Gastroesophageal sphincter (tissue), 4 donors: ENCODE results near the gene GABARAPL2. TPM values are rescaled to one million over a fixed set of nuclear protein-coding genes. Genes with fewer than 3 reads are reported as not detected.
A peak's percentile ranks its signal among the peaks of the same experiment; 100 is the strongest.
"Not testable (repeated sequence)": the region's sequence is repeated elsewhere in the genome, so short reads cannot be mapped to it uniquely, and the experiment has no call there.

Experiments used
- ATAC-seq: fragments of 150-250 bp; one replicate; pipeline ENCODE4 v1.9.1; 2016; ENCODE audit warnings: mild to moderate bottlenecking, moderate library complexity
- H3K27ac ChIP-seq, 4 donors: fragments of 200-600 bp; sonication (generic) in 3 of 4; 1 replicate in 3 of 4; 2 replicates in 1 of 4; pipeline ENCODE4 v1.5.1; 2016 to 2019
- H3K27me3 ChIP-seq: fragments of 200-600 bp; sonication (generic); one replicate; pipeline ENCODE4 v1.5.1; 2019
- H3K36me3 ChIP-seq, 2 donors: fragments of 200-600 bp; sonication (generic); one replicate each; pipeline ENCODE4 v1.5.1; 2019; ENCODE audit warnings: control low read depth in 1 of 2
- H3K4me1 ChIP-seq, 3 donors: fragments of 200-600 bp; sonication (generic); 1 replicate in 2 of 3; 2 replicates in 1 of 3; pipeline ENCODE4 v1.5.1; 2016 to 2019; ENCODE audit warnings: control low read depth in 2 of 3
- H3K4me3 ChIP-seq, 2 donors: fragments of 200-600 bp; sonication (generic); one replicate each; pipeline ENCODE4 v1.5.1; 2019; ENCODE audit warnings: mild to moderate bottlenecking in 1 of 2, moderate library complexity in 1 of 2
- H3K9me3 ChIP-seq, 3 donors: fragments of 200-600 bp; sonication (generic); one replicate each; pipeline ENCODE4 v1.5.1; 2017 to 2019; ENCODE audit warnings: control low read depth in 2 of 3
- EP300 ChIP-seq: sonication (generic); formaldehyde crosslinking; IDR thresholded peaks from one replicate; pipeline ENCODE4 v1.6.1; 2017; ENCODE audit warnings: antibody characterized with exemption, mild to moderate bottlenecking
- POLR2A ChIP-seq, 2 donors: fragments of 450-650 bp; IDR thresholded peaks; one replicate each; pipeline ENCODE4 v1.6.1; 2017; ENCODE audit warnings: antibody characterized with exemption in 2 of 2, mild to moderate bottlenecking in 2 of 2, moderate library complexity in 1 of 2
- POLR2AphosphoS5 ChIP-seq: sonication (generic); formaldehyde crosslinking; IDR thresholded peaks from one replicate; pipeline ENCODE4 v1.6.1; 2017; ENCODE audit warnings: antibody characterized with exemption
- WGBS, 2 donors: methylation state at CpG; one replicate each; pipeline ENCODE4 v1.1.5; 2018; ENCODE audit warnings: low coverage in 1 of 2; 5-methylcytosine and 5-hydroxymethylcytosine counted together
- total RNA-seq, 4 donors: library from RNA; depleted of rRNA; stranded (reverse); fragments of >200 nt; gene quantifications; one replicate each; pipeline ENCODE4 v1.1.0, GENCODE V29; 2016
- TF ChIP-seq, protein P1 (sequence below), 4 experiments: fragments of 200-600 bp in 2 of 4; fragments of 450-650 bp in 2 of 4; sonication (generic) in 1 of 4; IDR thresholded peaks; one replicate each; pipeline ENCODE4 v1.5.1; 2017 to 2019; ENCODE audit warnings: antibody characterized with exemption in 4 of 4, mild to moderate bottlenecking in 2 of 4, moderate library complexity in 2 of 4

The GABARAPL2 gene
- total RNA-seq, 4 donors from 2014 or later, result 87.4 to 118 (median 92.0) TPM

DNA sequence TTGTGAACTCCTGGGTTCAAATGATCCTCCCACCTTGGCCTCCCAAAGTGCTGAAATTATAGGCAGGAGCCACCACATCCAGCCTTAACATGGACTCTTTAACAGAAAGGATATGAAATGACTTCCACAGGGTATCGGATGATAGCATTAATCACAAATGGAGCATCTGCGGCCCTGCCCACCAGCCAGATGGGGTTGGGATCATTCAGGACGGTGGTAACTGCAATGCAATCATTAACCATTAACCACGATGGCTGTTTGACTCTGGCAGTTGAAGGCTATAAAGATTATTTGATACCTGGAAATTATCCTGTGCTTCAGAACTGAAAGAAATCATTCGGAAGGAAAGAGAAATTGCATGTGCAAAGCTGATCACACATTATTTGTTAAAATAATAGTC lies 24.9 kb upstream of the GABARAPL2 start:
- Histone ChIP-seq H3K27me3 (no peaks in the 10 kb centered on the region), H3K4me3 (no peak overlapping the region), H3K9me3 (no peaks in the 10 kb centered on the region), H3K27ac (no peak overlapping the region), H3K4me1 (no peaks in the 10 kb centered on the region), H3K36me3 (peaks cover 0 to 41% of the 10 kb centered on the region in 2 donors)
- no peak for ATAC-seq
- 63 to 86% methylated on average over 3 to 5 of the region's 5 CpGs for WGBS, 2 donors
- TF ChIP-seq, protein P1, sequence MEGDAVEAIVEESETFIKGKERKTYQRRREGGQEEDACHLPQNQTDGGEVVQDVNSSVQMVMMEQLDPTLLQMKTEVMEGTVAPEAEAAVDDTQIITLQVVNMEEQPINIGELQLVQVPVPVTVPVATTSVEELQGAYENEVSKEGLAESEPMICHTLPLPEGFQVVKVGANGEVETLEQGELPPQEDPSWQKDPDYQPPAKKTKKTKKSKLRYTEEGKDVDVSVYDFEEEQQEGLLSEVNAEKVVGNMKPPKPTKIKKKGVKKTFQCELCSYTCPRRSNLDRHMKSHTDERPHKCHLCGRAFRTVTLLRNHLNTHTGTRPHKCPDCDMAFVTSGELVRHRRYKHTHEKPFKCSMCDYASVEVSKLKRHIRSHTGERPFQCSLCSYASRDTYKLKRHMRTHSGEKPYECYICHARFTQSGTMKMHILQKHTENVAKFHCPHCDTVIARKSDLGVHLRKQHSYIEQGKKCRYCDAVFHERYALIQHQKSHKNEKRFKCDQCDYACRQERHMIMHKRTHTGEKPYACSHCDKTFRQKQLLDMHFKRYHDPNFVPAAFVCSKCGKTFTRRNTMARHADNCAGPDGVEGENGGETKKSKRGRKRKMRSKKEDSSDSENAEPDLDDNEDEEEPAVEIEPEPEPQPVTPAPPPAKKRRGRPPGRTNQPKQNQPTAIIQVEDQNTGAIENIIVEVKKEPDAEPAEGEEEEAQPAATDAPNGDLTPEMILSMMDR (IDR thresholded peaks at IDR 0.05), result no peak
- TF ChIP-seq POLR2AphosphoS5 (no peak), POLR2A (IDR thresholded peaks at IDR 0.05) (no peak)

DNA sequence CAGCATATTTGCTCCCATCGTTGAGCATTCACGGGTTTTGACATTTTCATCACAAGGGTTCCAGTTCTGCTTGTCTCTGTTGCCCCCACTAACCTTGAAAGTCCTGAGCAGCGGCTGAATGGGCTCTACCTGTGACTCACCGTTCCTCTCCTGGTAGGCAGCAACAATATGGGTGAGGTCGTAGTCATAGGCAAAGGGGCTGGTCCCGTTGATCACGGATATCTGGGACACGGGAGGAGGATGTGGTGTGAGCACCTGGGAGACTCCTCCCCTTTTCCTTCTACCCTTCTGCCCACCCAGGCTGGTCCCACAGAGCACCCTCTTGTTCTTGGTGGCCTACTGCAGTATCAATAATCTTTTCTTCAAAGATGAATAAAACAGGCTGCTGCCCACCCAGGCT lies 23.7 kb upstream of the GABARAPL2 start:
- not testable (repeated sequence) for H3K27ac ChIP-seq, H3K4me3 ChIP-seq, ATAC-seq, H3K27me3 ChIP-seq, H3K4me1 ChIP-seq, H3K9me3 ChIP-seq
- WGBS, 2 donors, result 85 to 86% methylated on average over 2 to 4 of the region's 8 CpGs
- H3K36me3 ChIP-seq, result peaks cover 0 to 41% of the 10 kb centered on the region in 2 donors

DNA sequence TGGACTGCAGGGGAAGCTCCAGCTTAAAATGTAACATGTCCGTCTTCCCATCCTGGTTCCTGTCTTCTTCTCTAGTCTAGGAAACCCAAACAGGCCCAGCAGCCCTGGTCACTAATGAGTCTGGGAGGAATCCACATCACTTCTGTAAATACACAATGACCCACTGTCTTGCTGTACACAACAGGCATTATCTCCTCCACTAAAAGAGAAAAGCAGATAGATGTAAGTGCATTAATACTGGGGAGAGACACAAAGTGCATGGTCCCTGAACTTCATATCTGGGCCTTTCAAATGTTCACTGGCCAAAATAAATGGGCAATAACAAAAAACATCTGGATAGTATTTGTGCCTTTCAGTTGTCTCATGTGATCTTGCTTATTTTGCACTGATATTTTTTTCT lies 20.3 kb upstream of the GABARAPL2 start:
- WGBS, 2 donors, result no CpG with 5 or more reads among the region's 1 CpG
- not testable (repeated sequence) for H3K9me3 ChIP-seq, ATAC-seq, H3K27me3 ChIP-seq, H3K4me1 ChIP-seq, H3K27ac ChIP-seq, H3K4me3 ChIP-seq
- peaks cover 0 to 32% of the 10 kb centered on the region in 2 donors for H3K36me3 ChIP-seq

DNA sequence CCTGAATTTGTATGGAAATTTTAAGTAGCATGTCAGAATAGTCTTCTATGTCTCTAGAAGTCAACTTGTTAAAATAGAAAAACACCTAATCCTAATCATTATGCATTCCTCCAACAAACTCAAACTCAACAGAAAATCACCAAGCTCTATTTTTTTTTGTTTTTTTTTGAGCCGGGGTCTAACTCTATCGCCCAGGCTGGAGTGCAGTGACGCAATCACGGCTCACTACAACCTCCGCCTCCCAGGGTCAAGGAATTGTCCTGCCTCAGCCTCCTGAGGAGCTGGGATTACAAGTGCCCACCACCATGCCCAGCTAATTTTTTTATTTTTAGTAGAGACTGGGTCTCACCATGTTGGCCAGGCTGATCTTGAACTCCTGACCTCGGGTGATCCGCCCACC lies 19.9 kb upstream of the GABARAPL2 start:
- Histone ChIP-seq H3K4me3 (no peak overlapping the region), H3K4me1 (no peaks in the 10 kb centered on the region), H3K9me3 (no peaks in the 10 kb centered on the region), H3K36me3 (peaks cover 0 to 32% of the 10 kb centered on the region in 2 donors), H3K27ac (no peak overlapping the region), H3K27me3 (no peaks in the 10 kb centered on the region)
- 89 to 94% methylated on average over 5 to 7 of the region's 7 CpGs for WGBS, 2 donors
- no peak for ATAC-seq
- no peak for TF ChIP-seq POLR2A (IDR thresholded peaks at IDR 0.05)
- TF ChIP-seq, protein P1 (IDR thresholded peaks at IDR 0.05), result no peak
- TF ChIP-seq EP300, result no peak
- TF ChIP-seq POLR2AphosphoS5, result no peak

DNA sequence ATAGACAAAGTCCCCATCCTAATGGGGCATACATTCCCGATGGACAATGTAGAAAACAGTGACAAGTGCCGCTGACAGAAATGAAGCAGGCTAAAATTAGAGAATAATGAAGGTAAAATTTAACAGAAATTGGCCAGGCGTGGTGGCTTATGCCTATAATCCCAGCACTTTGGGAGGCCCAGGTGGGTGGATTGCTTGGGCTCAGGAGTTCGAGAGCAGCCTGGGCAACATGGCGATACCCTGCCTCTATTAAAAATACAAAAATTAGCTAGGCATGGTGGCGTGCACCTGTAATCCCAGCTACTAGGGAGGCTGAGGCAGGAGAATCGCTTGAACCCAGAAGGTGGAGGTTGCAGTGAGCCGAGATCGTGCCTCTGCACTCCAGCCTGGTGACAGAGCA lies 17.7 kb upstream of the GABARAPL2 start:
- WGBS, 2 donors, result 87 to 100% methylated on average over 7 to 9 of the region's 9 CpGs
- H3K4me1 ChIP-seq, H3K27ac ChIP-seq, ATAC-seq, H3K27me3 ChIP-seq, H3K4me3 ChIP-seq, H3K9me3 ChIP-seq: not testable (repeated sequence)
- peaks cover 0 to 12% of the 10 kb centered on the region in 2 donors for H3K36me3 ChIP-seq

DNA sequence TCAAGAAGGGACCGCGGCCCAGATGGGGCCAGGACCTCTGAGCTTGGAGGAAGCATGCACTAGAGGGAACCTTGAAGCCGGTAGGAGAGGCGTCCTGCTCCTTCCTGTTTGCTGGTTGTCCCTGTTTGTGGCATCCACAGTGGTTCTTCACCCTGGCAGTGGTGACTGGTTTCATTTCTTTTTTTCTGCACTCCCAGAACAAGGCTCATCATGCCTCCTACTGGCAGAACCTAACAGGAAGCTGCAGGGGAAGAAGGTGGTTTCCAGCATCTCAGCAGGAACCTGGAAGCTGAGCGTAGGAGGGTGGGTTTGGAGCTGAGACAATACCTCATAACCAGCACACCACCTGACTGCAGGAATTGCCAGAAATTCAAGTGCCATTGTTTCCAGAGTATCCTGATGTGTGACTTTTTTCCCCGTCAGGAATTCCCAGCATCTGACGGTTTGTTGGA lies 15.9 kb upstream of the GABARAPL2 start:
- peak; percentile 63 for ATAC-seq
- Histone ChIP-seq H3K27me3 (no peaks in the 10 kb centered on the region), H3K9me3 (no peaks in the 10 kb centered on the region), H3K4me1 (peaks cover 0 to 10% (median 0%) of the 10 kb centered on the region in 3 donors), H3K36me3 (no peaks in the 10 kb centered on the region), H3K4me3 (no peak overlapping the region), H3K27ac (peak overlapping the region in 2 of 4 donors; percentile 21 to 22)
- TF ChIP-seq POLR2A (IDR thresholded peaks at IDR 0.05), result no peak
- peak; percentile 4 for TF ChIP-seq POLR2AphosphoS5
- TF ChIP-seq, protein P1 (IDR thresholded peaks at IDR 0.05), result peak in 2 of 4 experiments; percentile 18 to 40
- WGBS, 2 donors, result 71 to 100% methylated on average over 1 to 7 of the region's 7 CpGs

DNA sequence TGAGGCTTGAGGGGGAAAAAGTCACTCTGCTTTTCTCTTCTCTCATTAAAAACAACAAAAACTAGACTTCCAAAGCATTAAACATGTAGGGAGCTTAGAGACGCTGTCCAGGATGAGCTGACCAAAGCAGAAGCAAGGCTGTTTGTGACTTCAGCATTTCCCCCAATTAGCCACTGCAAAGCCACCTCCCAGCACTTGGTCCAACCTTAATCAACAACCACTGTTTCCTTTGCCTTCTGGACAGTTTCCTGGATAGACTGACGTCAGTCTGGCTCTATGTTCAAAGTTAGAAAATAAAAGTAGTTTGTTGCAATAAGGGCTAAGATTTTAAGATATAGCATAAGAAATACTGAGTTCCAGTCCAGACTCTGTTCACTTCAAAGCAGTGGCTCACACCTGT lies 13.2 kb upstream of the GABARAPL2 start:
- Histone ChIP-seq H3K36me3 (no peaks in the 10 kb centered on the region), H3K4me3 (no peak overlapping the region), H3K4me1 (peaks cover 0 to 22% (median 0%) of the 10 kb centered on the region in 3 donors), H3K27ac (peak overlapping the region in 2 of 4 donors; percentile 6 to 30), H3K9me3 (no peaks in the 10 kb centered on the region), H3K27me3 (no peaks in the 10 kb centered on the region)
- no peak for TF ChIP-seq POLR2A (IDR thresholded peaks at IDR 0.05)
- TF ChIP-seq, protein P1 (IDR thresholded peaks at IDR 0.05), result no peak
- no peak for TF ChIP-seq POLR2AphosphoS5
- TF ChIP-seq EP300, result no peak
- WGBS, 2 donors, result 62 to 65% methylated on average over 2 of the region's 2 CpGs
- ATAC-seq, result no peak
